ENCODE data around the gene CNGA2.

CNGA2 gene

GRCh38 chrX:151702741-151703340 lies 31.7 kb upstream of the CNGA2 start:
- Histone ChIP-seq H3K27ac (ENCODE audit: low read length) (no peak overlapping the region), H3K36me3 (ENCODE audit: insufficient read depth, low read length) (no peaks in the 10 kb centered on the region), H3K4me1 (ENCODE audit: insufficient read depth, low read length) (no peaks in the 10 kb centered on the region), H3K4me2 (ENCODE audit: insufficient read depth, low read length) (no peak overlapping the region), H2AFZ (ENCODE audit: low read depth, low read length) (no peak overlapping the region), H3K79me2 (ENCODE audit: insufficient read depth, low read length) (no peaks in the 10 kb centered on the region), H3K9me3 (ENCODE audit: insufficient read depth, low read length, severe bottlenecking) (no peaks in the 10 kb centered on the region), H3K9ac (ENCODE audit: low read depth, low read length) (no peak overlapping the region), H3K27me3 (ENCODE audit: insufficient read depth, low read length, poor library complexity) (no peaks in the 10 kb centered on the region), H4K20me1 (ENCODE audit: insufficient read depth, low read length) (no peaks in the 10 kb centered on the region), H3K4me3 (ENCODE audit: low read depth in 1 of 2, low read length in 2 of 2) (no peak overlapping the region)
- ATAC-seq (ENCODE audit: insufficient read depth, low read depth) = no peak
- DNase-seq = no peak
- TF ChIP-seq CTCF (IDR thresholded peaks at IDR 0.05; ENCODE audit: borderline replicate concordance, extremely low read depth, low read length, poor library complexity, severe bottlenecking) = no peak
- no peak for TF ChIP-seq EZH2 (IDR thresholded peaks at IDR 0.05; ENCODE audit: borderline replicate concordance, low read depth, low read length, severe bottlenecking)

GRCh38 chrX:151703487-151703886 lies 31.1 kb upstream of the CNGA2 start:
- Histone ChIP-seq H3K9me3 (ENCODE audit: insufficient read depth, low read length, severe bottlenecking) (no peaks in the 10 kb centered on the region), H3K4me2 (ENCODE audit: insufficient read depth, low read length) (no peak overlapping the region), H3K4me1 (ENCODE audit: insufficient read depth, low read length) (no peaks in the 10 kb centered on the region), H3K4me3 (ENCODE audit: low read depth in 1 of 2, low read length in 2 of 2) (no peak overlapping the region), H3K27me3 (ENCODE audit: insufficient read depth, low read length, poor library complexity) (no peaks in the 10 kb centered on the region), H2AFZ (ENCODE audit: low read depth, low read length) (no peak overlapping the region), H3K9ac (ENCODE audit: low read depth, low read length) (no peak overlapping the region), H3K36me3 (ENCODE audit: insufficient read depth, low read length) (no peaks in the 10 kb centered on the region), H3K27ac (ENCODE audit: low read length) (no peak overlapping the region), H4K20me1 (ENCODE audit: insufficient read depth, low read length) (no peaks in the 10 kb centered on the region), H3K79me2 (ENCODE audit: insufficient read depth, low read length) (no peaks in the 10 kb centered on the region)
- no peak for DNase-seq
- ATAC-seq (ENCODE audit: insufficient read depth, low read depth) = no peak
- TF ChIP-seq EZH2 (IDR thresholded peaks at IDR 0.05; ENCODE audit: borderline replicate concordance, low read depth, low read length, severe bottlenecking) (no peak), CTCF (IDR thresholded peaks at IDR 0.05; ENCODE audit: borderline replicate concordance, extremely low read depth, low read length, poor library complexity, severe bottlenecking) (no peak)

- TF ChIP-seq EZH2 (IDR thresholded peaks at IDR 0.05; ENCODE audit: borderline replicate concordance, low read depth, low read length, severe bottlenecking) (no peak), CTCF (IDR thresholded peaks at IDR 0.05; ENCODE audit: borderline replicate concordance, extremely low read depth, low read length, poor library complexity, severe bottlenecking) (no peak)
- no peak overlapping the region for H3K9ac ChIP-seq (ENCODE audit: low read depth, low read length)
- H3K4me1 ChIP-seq (ENCODE audit: insufficient read depth, low read length) = no peaks in the 10 kb centered on the region
- H3K9me3 ChIP-seq (ENCODE audit: insufficient read depth, low read length, severe bottlenecking) = no peaks in the 10 kb centered on the region
- H2AFZ ChIP-seq (ENCODE audit: low read depth, low read length) = no peak overlapping the region
- no peak overlapping the region for H3K27ac ChIP-seq (ENCODE audit: low read length)
- no peak overlapping the region for H3K4me3 ChIP-seq (ENCODE audit: low read depth in 1 of 2, low read length in 2 of 2)
- H3K79me2 ChIP-seq (ENCODE audit: insufficient read depth, low read length) = no peaks in the 10 kb centered on the region
- DNase-seq (no peak), ATAC-seq (ENCODE audit: insufficient read depth, low read depth) (no peak)
- no peak overlapping the region for H3K4me2 ChIP-seq (ENCODE audit: insufficient read depth, low read length)
- H4K20me1 ChIP-seq (ENCODE audit: insufficient read depth, low read length) = no peaks in the 10 kb centered on the region
- H3K36me3 ChIP-seq (ENCODE audit: insufficient read depth, low read length) = no peaks in the 10 kb centered on the region
- H3K27me3 ChIP-seq (ENCODE audit: insufficient read depth, low read length, poor library complexity) = no peaks in the 10 kb centered on the region
Measured at GRCh38 chrX:151704041-151704663, 30.4 kb upstream of the CNGA2 start.
